Activated naive CD4-positive, alpha-beta T cell treated with anti-CD3 and anti-CD28 coated beads, Interleukin-2, amount 50 U/mL, for 16 hours (primary cell): ENCODE results near the gene HCFC1R1.

Experiments
- DNase-seq: peaks from one replicate; pipeline ENCODE4 v3.0.0-alpha.2; 2020

The HCFC1R1 gene

DNA sequence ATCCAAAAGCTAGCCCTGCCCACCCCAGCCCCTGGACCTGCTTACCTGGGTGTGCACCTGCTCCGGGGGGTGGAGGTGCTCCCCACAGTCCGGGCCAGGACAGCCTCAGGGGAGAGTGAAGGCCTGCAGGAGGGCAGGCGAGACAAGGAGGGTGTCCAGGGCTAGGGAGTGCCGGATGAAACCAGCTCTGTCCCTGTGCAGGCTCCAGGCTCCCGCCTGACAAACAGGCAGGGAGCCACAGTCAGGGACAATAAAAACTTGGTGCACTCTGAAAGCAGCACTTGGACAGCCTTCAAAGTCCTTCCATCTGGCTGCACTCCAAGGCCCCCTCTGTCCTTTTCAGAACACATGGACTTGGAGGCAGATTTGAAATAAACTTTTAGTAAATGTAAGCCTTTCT lies 50.6 kb downstream of the HCFC1R1 start:
- DNase-seq = no peak
